Measurements from ENCODE around the gene TADA3.

DNA sequence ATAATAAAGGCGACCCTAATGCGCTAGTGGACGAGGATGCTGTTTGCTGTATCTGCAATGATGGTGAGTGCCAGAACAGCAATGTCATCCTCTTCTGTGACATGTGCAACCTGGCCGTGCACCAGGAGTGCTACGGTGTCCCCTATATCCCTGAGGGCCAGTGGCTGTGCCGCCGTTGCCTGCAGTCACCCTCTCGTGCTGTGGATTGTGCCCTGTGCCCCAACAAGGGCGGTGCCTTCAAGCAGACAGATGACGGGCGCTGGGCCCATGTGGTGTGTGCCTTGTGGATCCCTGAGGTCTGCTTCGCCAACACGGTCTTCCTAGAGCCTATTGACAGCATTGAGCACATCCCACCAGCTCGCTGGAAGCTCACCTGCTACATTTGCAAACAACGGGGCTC, 53.1 kb downstream of the TADA3 start:
- TF ChIP-seq CTCF (IDR thresholded peaks at IDR 0.05; ENCODE audit: low read depth, low read length, poor library complexity, severe bottlenecking) (no peak), EZH2phosphoT487 (IDR thresholded peaks at IDR 0.05; ENCODE audit: borderline replicate concordance, low read length) (no peak)

Measured in DOHH2 (cell line).